Ecto neural progenitor cell (in vitro differentiated cells): ENCODE results near the gene OR51Q1.

Experiments
- DNase-seq: peaks from one replicate; pipeline ENCODE4 v3.0.0-alpha.2; 2018; ENCODE audit warnings: low spot score

OR51Q1 gene

GRCh38 chr11:5421811-5422210 lies at the start of gene OR51Q1:
TSS of gene OR51Q1 (plus strand) at chr11:5422111. CDS start at chr11:5422201, 90 bp downstream.
- DNase-seq = no peak

DNA sequence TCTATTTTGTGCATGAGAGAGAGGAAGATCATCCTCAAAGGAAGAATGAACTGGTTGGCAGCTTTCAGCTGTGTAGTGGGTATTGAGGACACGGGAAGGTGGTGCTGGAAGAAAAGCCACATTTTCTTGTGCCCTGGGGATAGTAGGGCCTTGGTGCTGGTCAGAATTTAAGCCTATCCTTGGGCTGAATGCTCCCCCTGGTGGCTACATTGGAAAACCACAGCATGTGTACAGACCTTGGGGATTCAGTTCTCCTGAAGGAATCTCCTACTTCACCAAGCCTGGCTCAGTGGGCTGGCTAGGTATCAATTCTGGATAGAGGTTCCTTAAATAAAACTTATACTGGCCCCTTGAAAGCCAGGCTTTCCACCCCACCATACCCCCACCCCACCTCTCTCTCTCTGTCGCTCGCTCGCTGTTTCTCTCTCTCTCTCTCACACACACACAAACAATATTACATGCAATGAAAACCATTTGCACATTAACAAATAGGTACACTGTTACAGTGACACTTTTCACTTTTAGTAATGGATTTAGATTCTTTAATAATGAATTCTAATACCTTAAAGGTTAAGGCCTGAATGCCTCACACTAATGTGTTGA lies 41.1 kb upstream of the OR51Q1 start:
- peak; percentile 64 for DNase-seq

DNA sequence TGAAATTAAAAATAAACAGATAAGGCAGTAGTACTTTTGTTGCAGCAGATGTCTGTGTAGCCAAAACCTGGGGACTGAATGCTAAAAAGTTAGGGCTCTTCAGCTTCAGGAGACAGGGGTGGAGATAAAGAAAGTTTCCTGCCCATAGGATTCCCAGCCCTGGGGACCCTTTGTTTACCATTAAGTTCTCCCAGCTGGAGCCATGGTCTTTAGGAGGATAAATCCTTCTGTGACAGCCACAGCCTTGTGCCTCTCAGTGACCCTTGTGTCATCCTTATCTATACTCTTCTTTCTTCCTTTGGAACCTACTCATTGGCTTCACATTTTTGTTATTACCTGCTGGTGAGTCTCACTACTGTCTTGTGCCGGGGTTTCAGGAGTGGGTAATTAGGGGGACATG lies 38.3 kb upstream of the OR51Q1 start, which contains the start of gene OR51M1:
Gene OR51M1, plus strand, starts transcription at position 237 of the 400 bp plus-strand sequence. CDS start 5,587 bp downstream, outside the sequence.
- no peak for DNase-seq

GRCh38 chr11:5384335-5384734 lies 37.6 kb upstream of the OR51Q1 start:
- DNase-seq = no peak

GRCh38 chr11:5390210-5390609 lies 31.7 kb upstream of the OR51Q1 start:
- no peak for DNase-seq

GRCh38 chr11:5394091-5394490 lies 27.8 kb upstream of the OR51Q1 start:
- DNase-seq = no peak

- no peak for DNase-seq
Observed at GRCh38 chr11:5398936-5399335, 23.0 kb upstream of the OR51Q1 start.

- DNase-seq = no peak
Observed at GRCh38 chr11:5405173-5405572, 16.7 kb upstream of the OR51Q1 start.

GRCh38 chr11:5420993-5421392 lies 918 bp upstream of the OR51Q1 start:
- no peak for DNase-seq

DNA sequence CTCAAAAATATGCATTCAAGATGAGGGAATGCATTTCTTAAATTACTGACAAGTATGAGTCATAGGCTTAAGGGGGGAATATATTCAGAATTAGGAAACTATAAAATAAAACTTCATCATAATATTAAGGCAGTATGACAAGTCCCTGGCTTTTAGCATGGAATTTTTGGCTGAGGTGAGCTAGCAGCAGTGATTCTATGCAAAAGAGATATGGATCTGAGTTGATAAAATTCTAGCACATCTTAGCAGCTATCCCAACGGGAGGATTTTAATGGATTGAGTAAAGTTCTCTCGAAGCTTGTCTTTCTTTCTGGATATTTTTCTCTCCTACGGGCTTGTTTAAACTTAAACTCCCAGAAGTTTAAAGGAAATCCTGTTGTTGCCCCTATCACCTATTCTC lies 1.2 kb downstream of the OR51Q1 start:
- no peak for DNase-seq

DNA sequence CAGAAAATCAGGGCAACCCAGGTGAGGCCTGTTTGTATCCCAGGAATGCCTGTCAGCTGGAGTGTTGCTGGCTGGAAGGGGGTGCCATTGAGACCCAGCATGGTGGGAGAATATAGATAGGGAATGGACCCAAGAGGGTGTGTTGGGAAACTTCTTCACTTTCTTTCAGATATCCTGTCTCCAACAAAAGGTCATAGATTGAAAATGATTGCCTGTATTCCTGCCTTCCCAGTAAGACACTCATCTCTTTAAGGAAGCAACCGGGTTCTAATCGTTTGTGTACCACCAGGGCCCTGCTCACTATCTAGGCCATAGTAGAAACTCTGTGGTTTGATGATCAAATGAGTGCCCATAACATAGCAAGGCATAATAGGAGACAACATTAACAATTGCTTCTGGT lies 19.5 kb downstream of the OR51Q1 start, which contains the start of gene OR51I1:
Gene OR51I1, minus strand, starts transcription at position 101 of the 400 bp plus-strand sequence. Its CDS starts 0 bp downstream, at position 101.
- no peak for DNase-seq

- no peak for DNase-seq
Observed at GRCh38 chr11:5443835-5444393, 22.0 kb downstream of the OR51Q1 start.

GRCh38 chr11:5449023-5449422 lies 27.1 kb downstream of the OR51Q1 start, which contains the start of gene OR51I2:
TSS of gene OR51I2 (plus strand) at chr11:5449323. CDS start at chr11:5453489, 4,166 bp downstream.
- DNase-seq = no peak

GRCh38 chr11:5449432-5449831 lies 27.5 kb downstream of the OR51Q1 start:
- no peak for DNase-seq

- no peak for DNase-seq
Observed at GRCh38 chr11:5460983-5461621, 39.2 kb downstream of the OR51Q1 start.

GRCh38 chr11:5467527-5467926 lies 45.6 kb downstream of the OR51Q1 start:
- DNase-seq = no peak
